T-helper 2 cell (primary cell): ENCODE results near the gene CNR2.
"Not testable (repeated sequence)": the region's sequence is repeated elsewhere in the genome, so short reads cannot be mapped to it uniquely, and the experiment has no call there.

ENCODE experiments used
- DNase-seq, 5 experiments: peaks; one replicate each; pipeline versions ENCODE4 v3.0.0 to v3.0.0-alpha.2; 2012 to 2022

CNR2 gene

DNA sequence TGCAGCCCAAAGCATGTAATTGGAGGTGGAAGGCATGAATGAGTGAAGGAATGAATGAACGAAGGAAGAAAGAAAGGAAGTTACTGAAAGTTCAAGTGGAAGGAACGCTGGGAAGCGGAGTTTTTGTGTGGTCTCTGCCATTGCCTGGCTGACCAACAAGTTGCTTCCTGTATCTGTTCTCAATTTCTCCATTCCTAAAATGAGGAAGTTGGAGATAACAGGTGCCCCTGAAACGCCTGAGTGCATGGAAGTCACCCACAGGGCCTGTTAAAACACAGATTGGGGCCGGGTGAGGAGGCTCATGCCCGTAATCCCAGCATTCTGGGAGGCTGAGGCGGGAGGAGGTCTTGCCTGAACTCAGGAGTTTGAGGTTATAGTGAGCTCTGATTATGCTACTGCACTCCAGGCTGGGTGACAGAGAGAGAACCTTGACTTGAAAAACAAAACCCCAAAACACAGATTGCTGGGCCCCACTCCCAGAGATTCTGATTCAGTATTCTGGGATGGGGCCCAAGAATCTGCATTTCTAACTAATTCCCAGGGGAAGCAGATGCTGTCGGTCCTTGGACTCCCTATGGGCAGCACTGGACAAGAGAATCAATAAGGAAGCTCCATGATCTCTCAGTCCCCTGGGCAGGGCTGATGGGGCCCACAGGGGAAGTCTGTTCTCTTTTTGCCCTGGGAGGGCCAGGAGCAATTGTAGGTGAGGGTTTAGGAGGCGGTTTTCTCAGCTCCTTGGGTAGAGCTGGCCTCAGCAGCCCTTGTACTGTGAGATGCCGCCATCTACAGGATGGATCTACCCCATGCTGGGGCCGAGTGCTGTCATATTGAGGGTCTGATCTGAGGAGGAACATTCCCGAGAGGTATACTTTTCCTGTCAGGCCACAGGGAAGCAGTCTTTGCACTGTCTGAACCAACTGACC, 3.3 kb upstream of the CNR2 start:
- DNase-seq, result peak in 3 of 5 experiments; percentile 18 to 73 (median 53)

DNA sequence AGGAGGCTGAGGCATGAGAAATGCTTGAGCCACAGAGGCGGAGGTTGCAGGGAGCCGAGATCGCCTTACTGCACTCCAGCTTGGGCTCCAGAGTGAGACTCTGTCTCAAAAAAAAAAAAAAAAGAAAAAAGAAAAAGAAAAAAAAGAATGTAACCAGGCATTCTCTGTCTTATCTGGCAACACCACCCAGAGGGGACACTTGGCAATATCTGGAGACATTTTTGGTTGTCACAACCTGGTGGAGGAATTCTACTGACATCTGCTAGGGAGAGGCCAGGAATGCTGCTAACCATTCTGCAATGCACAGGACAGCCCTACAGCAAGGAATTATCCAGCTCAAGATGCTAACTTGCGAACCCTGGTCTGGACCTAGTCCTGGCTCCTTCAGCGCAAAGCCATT, 2.3 kb upstream of the CNR2 start:
- DNase-seq, result no peak

DNA sequence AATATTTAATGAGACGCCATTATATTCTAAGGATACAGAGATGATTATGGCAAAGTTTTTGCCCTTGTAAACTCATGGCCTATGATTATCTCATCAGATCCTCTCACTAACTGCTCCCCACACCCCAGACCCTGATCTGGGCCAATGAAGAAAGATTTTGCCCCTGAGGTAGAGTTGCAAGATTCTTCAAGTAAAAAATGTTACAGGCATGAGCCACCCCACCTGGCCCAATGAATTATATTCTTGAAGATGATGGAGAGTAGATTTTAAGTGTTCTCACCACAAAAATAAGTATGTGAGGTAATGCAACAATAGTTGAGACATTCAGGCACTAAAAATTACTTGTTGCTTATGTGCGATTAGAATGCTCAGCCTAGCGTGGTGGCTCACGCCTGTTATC, 1.8 kb upstream of the CNR2 start:
- no peak for DNase-seq

GRCh38 chr1:23911921-23912320, 1.2 kb downstream of the CNR2 start:
- DNase-seq, result no peak

DNA sequence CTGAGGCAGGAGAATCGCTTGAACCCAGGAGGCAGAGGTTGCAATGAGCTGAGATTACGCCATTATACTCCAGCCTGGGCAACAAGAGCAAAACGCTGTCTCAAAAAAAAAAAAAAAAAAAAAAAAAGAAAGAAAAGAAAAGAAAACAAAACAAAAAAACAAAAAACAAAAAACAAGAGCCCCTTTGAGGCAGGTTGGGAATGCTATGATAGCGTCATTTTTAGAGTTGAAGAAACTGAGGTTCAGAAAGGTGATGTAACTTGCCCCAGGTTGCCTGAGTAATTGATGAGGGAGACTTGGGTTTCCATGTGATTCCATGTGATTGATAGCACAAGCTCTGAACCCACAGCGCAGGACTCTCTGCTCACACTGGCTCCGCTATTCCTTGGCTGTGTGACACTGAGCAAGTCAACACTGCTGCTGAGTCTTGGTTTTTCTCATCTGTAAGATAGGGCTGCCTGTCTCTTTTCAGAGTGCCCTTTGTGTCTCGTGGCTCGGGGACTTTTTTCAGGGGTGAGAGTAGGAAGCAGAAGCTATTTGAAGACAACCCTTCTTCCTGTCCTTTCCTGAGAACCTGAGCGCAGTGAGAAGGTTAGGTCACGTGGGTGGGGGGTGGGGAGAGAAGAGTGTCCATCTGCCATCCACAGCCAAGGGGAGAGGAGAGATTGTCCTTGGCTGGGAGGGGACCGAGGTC, 2.5 kb downstream of the CNR2 start:
- peak in 1 of 5 experiments; percentile 31 for DNase-seq

DNA sequence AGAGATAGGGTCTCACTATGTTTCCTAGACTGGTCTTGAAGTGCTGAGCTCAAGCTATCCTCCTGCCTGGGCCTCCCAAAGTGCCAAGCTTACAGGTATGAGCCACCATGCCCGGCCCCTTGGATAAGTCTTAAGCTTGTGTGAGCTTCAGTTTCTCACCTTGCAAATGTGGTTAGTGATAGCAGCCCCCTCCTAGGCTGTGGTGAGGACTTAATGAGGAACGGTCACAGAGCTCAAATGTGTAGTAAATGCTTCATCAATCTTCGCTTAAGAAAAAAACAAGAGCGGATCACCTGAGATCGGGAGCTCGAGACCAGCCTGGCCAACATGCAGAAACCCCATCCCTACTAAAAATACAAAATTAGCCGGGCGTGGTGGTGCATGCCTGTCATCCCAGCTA, 3.0 kb downstream of the CNR2 start:
- no peak for DNase-seq

DNA sequence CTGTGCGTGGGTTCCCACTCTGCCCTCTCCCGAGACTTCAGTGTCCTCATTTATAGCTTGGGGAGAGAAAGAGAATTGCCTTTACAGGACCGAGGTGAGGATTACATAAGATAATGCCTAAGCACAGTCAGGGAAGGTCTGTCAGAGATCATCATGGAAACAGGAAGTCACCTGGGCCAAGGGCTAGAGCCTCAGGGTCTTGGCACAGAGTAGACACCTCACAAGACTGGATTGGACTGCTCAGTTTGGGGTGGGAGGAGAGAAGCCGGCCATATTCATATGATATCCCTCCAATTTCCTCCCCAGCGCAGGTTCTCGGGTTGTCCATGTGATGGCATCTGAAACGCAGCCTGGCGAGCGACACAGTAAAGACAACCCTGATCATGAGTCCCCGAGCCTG, 3.8 kb downstream of the CNR2 start:
- no peak for DNase-seq

DNA sequence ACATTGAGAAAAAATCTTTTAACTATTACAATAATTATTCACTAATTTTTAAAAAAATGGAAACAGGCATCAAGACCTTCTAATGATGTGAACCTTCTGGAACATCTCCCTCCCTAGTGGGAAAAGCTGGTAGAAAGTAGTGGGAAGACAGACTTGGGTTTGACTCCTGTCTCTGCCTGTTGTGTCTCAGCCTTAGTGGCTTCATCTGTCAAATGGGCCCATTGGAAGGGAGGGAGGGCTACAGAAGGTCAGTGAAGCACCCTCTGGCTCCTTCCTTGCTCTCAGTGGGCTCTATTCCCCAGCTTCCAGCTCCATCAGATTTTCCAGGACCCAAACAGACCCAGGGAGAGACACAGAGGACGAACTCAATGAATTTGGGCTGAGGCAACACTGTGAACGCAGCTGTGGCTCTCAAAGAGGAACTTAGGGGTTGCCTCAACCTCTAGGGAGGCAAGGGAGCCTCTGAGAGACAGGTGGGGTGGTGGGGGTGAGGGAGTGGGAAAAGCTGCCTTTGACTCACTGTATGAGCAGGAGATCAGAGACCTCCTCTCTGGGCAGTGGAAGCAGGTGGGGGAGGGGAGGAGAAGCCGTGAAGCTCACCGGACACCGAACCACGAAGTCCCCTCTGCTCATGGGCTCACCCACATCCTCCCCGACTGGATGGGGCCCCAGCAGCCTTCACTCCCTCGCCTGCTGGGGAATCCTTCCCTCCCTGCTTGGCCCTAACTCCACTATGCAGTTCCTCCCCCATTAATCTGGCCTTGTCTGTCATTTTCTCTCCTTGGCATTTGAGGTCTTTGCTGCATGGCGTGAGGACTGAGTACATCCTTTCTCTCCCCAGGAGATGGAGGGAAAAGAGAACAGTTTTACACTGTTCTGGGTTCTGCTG, 4.5 kb downstream of the CNR2 start:
- DNase-seq, result peak in 2 of 5 experiments; percentile 21 to 53

DNA sequence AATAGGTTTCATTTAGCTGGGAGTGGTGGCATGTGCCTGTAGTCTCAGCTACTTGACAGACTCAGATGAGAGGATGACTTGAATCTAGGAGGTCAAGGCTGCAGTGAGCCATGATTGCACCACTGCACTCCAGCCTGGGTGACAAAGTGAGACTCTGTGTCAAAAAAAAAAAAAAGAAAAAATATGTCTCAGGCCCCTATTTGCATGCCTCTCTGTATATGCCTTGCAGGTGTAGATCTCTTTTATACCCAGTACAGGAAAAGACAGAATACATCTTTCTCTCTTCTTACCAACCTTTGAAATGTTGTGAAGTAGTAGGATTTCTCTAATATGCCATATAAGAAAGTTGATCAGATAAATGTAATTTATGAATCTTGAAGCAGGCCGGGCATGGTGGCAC, 6.4 kb downstream of the CNR2 start:
- no peak for DNase-seq

GRCh38 chr1:23905461-23906025, 7.6 kb downstream of the CNR2 start:
- no peak for DNase-seq

- DNase-seq, result peak in 1 of 5 experiments; percentile 73
These were observed 8.3 kb downstream of the CNR2 start for GRCh38 chr1:23904748-23905357.

- DNase-seq, result no peak
These were observed 9.4 kb downstream of the CNR2 start for GRCh38 chr1:23903754-23904153.

GRCh38 chr1:23902321-23903278, 10.6 kb downstream of the CNR2 start:
- no peak for DNase-seq

GRCh38 chr1:23900017-23900416, 13.1 kb downstream of the CNR2 start:
- DNase-seq, result not testable (repeated sequence)

DNA sequence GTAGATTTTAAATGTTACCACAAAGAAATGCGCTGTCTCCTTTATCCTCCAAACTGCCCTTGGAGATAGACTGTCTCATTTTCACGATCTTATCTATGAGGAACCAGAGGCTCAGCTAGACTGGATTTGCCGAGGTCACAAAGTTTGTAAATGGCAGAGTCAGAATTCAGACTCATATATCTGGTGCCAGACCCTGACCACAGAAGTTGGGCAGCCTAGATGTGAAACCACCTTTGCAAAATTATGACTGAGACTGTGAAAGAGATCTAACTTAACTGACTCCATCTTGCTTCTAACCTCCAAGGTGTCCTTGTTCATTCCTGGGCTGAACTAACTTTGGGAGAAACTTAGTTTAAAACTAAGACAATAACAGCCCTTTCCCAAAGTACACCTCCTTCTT, 14.1 kb downstream of the CNR2 start:
- DNase-seq, result peak in 1 of 5 experiments; percentile 88

DNA sequence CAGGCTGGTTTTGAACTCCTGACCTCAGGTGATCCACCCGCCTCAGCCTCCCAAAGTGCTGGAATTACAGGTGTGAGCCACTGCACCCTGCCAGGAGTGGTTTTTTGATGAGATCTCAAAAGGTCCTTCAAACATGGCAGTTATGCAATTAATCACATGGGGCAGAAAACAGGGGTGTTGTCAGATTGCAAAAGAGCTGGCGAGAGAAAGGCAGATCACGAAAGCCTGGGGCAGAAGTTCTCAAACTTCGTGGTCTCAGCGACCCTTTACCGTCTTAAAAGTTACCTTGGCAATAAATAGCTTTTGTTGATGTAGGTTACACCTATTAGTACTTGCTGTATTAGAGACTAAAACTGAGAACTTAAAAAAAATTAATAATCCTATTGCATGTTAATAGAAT, 16.1 kb downstream of the CNR2 start:
- DNase-seq, result no peak

GRCh38 chr1:23896491-23896890, 16.7 kb downstream of the CNR2 start:
- no peak for DNase-seq

GRCh38 chr1:23895993-23896392, 17.2 kb downstream of the CNR2 start:
- DNase-seq, result no peak

GRCh38 chr1:23895082-23895481, 18.1 kb downstream of the CNR2 start:
- no peak for DNase-seq

DNA sequence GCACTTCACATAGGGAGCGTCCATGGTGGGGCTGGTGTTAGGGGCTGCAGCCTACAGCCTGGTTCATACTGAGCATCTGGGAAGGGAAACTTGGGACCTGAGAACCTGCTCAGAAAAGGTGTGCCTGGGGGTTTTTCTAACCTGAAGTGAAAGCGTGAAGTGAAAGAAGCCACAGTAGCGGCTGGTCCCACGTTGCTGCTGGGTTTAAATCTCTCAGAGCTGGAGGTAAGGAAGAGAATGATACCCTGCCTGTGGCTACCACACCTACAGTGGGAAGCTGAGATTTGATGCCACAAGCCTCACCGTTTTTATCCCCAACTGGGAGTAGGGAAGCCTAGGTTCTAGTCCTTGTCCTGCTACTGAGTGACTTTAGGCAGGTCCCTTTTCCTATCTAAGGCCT, 24.1 kb downstream of the CNR2 start:
- no peak for DNase-seq

DNA sequence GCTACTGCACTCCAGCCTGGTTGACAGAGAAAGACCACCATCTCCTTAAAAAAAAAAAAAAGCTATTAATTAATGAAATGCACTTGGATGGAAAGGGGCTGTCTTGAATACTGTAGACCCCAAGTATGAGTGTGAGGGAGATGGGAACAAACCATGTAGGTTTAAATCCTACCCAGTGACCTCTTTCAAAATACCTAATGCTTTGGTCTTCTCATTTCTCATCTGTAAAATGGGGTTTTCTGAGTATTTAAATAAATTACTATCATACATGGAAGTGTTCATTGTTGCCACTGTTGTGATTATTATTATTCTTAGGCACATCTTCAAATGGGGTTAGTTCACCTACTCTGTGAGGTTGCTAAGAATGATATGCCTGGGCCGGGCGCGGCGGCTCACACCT, 27.9 kb downstream of the CNR2 start:
- no peak for DNase-seq
